Breast epithelium (tissue), 4 donors: ENCODE results near the gene OR8D2. TPM values are rescaled to one million over a fixed set of nuclear protein-coding genes. Genes with fewer than 3 reads are reported as not detected.

Source experiments
- DNase-seq, 2 donors: peaks; one replicate each; pipeline ENCODE4 v3.0.0-alpha.2; 2019; ENCODE audit warnings: low spot score in 2 of 2
- H3K27ac ChIP-seq, 2 donors: fragments of 200-600 bp; sonication (generic) in 1 of 2; one replicate each; pipeline ENCODE4 v1.5.1; 2016 to 2019; ENCODE audit warnings: mild to moderate bottlenecking in 1 of 2
- H3K27me3 ChIP-seq, 2 donors: fragments of 200-600 bp; sonication (generic) in 1 of 2; one replicate each; pipeline versions ENCODE4 v1.5.1 to v1.6.0; 2017 to 2019; ENCODE audit warnings: control low read depth in 1 of 2, mild to moderate bottlenecking in 1 of 2
- H3K36me3 ChIP-seq: fragments of 200-600 bp; one replicate; pipeline ENCODE4 v1.5.1; 2019
- H3K4me1 ChIP-seq, 2 donors: fragments of 200-600 bp; sonication (generic); one replicate each; pipeline ENCODE4 v1.5.1; 2016 to 2019; ENCODE audit warnings: control low read depth in 1 of 2
- H3K4me3 ChIP-seq, 3 donors: fragments of 200-600 bp; sonication (generic); 1 replicate in 2 of 3; 2 replicates in 1 of 3; pipeline ENCODE4 v1.5.1; 2016 to 2019; ENCODE audit warnings: mild to moderate bottlenecking in 3 of 3, moderate library complexity in 2 of 3
- H3K9me3 ChIP-seq, 2 donors: fragments of 200-600 bp; sonication (generic) in 1 of 2; one replicate each; pipeline ENCODE4 v1.5.1; 2016 to 2019; ENCODE audit warnings: control low read depth in 1 of 2
- POLR2A ChIP-seq: fragments of 450-650 bp; IDR thresholded peaks from one replicate; pipeline ENCODE4 v1.6.1; 2016; ENCODE audit warnings: antibody characterized with exemption, mild to moderate bottlenecking, moderate library complexity
- POLR2AphosphoS5 ChIP-seq, 3 donors: sonication (generic); formaldehyde crosslinking; IDR thresholded peaks; one replicate each; pipeline ENCODE4 v1.6.1; 2017; ENCODE audit warnings: antibody characterized with exemption in 3 of 3
- intact Hi-C: fragments of 100-400 bp; cut with DNase I; formaldehyde crosslinking; loops from one replicate; pipeline ENCODE4 v1.15.1; 2023; ENCODE audit warnings: low total_unique reads
- total RNA-seq, 3 donors: library from RNA; depleted of rRNA; stranded (reverse); fragments of >200 nt; gene quantifications; one replicate each; pipeline ENCODE4 v1.1.0, GENCODE V29; 2016
- TF ChIP-seq, protein P1 (sequence below), 3 donors: fragments of 450-650 bp; IDR thresholded peaks; one replicate each; pipeline ENCODE4 v1.5.1; 2016 to 2017; ENCODE audit warnings: antibody characterized with exemption in 3 of 3, mild to moderate bottlenecking in 3 of 3, moderate library complexity in 3 of 3

OR8D2 gene, protein sequence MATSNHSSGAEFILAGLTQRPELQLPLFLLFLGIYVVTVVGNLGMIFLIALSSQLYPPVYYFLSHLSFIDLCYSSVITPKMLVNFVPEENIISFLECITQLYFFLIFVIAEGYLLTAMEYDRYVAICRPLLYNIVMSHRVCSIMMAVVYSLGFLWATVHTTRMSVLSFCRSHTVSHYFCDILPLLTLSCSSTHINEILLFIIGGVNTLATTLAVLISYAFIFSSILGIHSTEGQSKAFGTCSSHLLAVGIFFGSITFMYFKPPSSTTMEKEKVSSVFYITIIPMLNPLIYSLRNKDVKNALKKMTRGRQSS
- not detected for total RNA-seq

DNA sequence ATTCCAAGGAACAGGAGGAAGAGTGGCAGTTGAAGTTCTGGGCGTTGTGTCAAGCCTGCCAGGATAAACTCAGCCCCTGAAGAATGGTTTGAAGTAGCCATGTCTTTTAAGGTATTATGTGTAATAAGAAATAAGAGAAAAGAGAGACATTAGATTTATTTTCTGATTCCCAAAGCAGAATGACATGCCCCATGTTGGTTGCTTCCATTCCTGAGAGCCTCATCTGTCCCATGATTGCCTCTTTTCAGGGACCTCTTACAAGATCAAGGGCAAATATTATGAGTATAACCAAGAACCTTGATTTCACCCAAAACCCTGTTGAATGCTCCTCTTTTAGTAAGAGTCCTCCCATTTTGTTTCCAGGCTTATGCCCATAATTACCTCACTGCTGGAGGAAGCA is at the start of gene OR8D2:
OR8D2 (minus strand) TSS at position 101 of the 400 bp plus-strand sequence; CDS start at position 101, 0 bp downstream.
- no peaks in the 10 kb centered on the region for H3K4me1 ChIP-seq
- no peaks in the 10 kb centered on the region for H3K36me3 ChIP-seq
- no peak within 1 kb of the TSS for H3K4me3 ChIP-seq
- H3K27ac ChIP-seq, result no peak within 1 kb of the TSS
- H3K9me3 ChIP-seq, result no peaks in the 10 kb centered on the region
- DNase-seq, result no peak
- TF ChIP-seq, protein P1, sequence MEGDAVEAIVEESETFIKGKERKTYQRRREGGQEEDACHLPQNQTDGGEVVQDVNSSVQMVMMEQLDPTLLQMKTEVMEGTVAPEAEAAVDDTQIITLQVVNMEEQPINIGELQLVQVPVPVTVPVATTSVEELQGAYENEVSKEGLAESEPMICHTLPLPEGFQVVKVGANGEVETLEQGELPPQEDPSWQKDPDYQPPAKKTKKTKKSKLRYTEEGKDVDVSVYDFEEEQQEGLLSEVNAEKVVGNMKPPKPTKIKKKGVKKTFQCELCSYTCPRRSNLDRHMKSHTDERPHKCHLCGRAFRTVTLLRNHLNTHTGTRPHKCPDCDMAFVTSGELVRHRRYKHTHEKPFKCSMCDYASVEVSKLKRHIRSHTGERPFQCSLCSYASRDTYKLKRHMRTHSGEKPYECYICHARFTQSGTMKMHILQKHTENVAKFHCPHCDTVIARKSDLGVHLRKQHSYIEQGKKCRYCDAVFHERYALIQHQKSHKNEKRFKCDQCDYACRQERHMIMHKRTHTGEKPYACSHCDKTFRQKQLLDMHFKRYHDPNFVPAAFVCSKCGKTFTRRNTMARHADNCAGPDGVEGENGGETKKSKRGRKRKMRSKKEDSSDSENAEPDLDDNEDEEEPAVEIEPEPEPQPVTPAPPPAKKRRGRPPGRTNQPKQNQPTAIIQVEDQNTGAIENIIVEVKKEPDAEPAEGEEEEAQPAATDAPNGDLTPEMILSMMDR (IDR thresholded peaks at IDR 0.05), result no peak
- TF ChIP-seq POLR2A (no peak), POLR2AphosphoS5 (IDR thresholded peaks at IDR 0.05) (no peak)
- intact Hi-C loops, result no loop called here
- H3K27me3 ChIP-seq, result no peaks in the 10 kb centered on the region

DNA sequence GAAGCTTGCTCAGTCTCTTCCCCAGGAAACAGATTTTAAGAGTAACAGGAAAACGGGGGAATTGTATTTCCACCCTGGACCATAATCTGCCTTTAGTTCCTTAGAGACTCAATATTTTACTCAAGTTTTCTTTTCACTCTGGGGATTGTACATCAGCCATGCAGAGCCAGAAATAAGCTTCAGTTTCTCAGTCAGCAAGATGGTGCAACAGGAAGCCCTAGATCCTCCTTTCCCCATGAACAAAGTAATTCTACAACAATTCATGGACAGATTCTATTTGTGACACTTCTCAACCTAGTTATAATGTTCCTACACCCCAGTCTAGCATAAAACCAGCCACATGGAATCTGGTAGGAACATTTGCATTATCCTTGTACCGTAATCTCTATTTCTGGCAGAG is 39.6 kb upstream of the OR8D2 start:
- TF ChIP-seq, protein P1 (IDR thresholded peaks at IDR 0.05), result no peak
- TF ChIP-seq POLR2A (no peak), POLR2AphosphoS5 (IDR thresholded peaks at IDR 0.05) (no peak)
- Histone ChIP-seq H3K9me3 (no peaks in the 10 kb centered on the region), H3K36me3 (no peaks in the 10 kb centered on the region), H3K4me1 (no peaks in the 10 kb centered on the region), H3K27me3 (no peaks in the 10 kb centered on the region), H3K27ac (no peak overlapping the region), H3K4me3 (no peak overlapping the region)
- intact Hi-C loops, result no loop called here
- no peak for DNase-seq

DNA sequence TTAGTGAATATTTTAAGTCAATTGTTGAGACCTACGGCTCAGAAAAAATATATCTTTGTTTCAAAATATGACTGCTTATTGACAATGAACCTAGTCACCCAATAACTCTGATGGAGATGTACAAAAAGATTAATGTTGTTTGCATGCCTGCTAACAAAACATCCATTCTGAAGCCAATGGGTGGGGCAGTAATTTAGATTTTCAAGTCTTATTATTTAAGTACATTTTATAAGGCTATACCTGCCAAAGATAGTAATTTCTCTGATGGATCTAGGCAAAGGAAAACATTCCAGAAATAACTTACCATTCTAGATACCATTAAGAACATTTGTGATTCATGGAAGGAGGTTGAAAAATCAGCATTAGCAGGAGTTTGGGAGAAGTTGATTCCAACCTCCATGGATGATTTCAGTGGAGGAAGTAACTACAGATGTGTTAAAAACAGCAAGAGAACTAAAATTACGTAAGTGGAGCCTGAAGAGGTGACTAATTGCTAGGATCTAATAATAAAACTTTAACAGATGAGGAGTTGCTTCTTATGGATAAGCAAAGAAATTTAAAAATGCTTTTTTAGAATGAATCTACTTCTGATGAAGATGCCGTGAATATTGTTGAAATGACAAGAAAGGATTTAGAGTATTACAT is 26.4 kb upstream of the OR8D2 start:
- TF ChIP-seq POLR2A (no peak), POLR2AphosphoS5 (IDR thresholded peaks at IDR 0.05) (no peak)
- TF ChIP-seq, protein P1 (IDR thresholded peaks at IDR 0.05), result no peak
- Histone ChIP-seq H3K27ac (no peak overlapping the region), H3K9me3 (peaks cover 0 to 11% of the 10 kb centered on the region in 2 donors), H3K4me3 (no peak overlapping the region), H3K36me3 (no peaks in the 10 kb centered on the region), H3K4me1 (no peaks in the 10 kb centered on the region), H3K27me3 (no peaks in the 10 kb centered on the region)
- DNase-seq, result no peak
- intact Hi-C loops, result no loop called here

DNA sequence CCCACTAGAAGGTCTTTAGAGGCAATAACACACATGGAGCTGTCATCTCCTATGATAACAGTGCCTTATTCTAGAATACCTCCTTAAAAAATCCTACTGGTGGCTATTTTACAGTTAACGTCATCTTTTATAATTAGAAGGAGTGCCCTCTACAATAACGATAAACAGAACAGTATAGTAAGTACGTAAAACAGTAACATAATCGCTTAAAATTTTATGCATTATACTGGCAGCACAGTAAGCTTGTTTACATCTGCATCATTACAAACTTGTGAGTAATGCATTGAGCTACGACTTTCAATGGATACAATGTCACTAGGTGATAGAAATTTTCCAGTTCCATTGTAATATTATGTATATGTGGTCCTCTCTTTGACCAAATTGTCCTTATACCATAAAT is 24.3 kb upstream of the OR8D2 start:
- Histone ChIP-seq H3K4me3 (no peak overlapping the region), H3K4me1 (no peaks in the 10 kb centered on the region), H3K27ac (no peak overlapping the region), H3K27me3 (no peaks in the 10 kb centered on the region), H3K36me3 (no peaks in the 10 kb centered on the region), H3K9me3 (peaks cover 0 to 5% of the 10 kb centered on the region in 2 donors)
- no peak for DNase-seq
- intact Hi-C loops, result no loop called here
- TF ChIP-seq, protein P1 (IDR thresholded peaks at IDR 0.05), result no peak
- TF ChIP-seq POLR2A, result no peak
- TF ChIP-seq POLR2AphosphoS5 (IDR thresholded peaks at IDR 0.05), result no peak

DNA sequence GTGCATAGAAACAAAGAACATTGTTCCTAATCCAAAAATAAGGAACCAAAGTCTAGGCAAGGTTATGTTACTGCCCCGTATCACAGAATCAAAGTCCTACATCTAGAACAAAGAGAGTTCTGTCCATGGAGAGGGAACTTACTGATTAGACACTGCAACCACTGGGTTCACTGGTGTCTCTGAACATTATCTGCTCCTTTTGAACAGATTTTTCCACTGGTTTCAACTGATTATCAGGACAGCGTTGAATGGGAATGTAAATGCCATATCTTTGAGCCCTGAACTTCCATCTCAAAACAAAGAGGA is 20.1 kb upstream of the OR8D2 start:
- intact Hi-C loops, result no loop called here
- Histone ChIP-seq H3K4me3 (no peak overlapping the region), H3K9me3 (no peaks in the 10 kb centered on the region), H3K36me3 (no peaks in the 10 kb centered on the region), H3K4me1 (no peaks in the 10 kb centered on the region), H3K27ac (no peak overlapping the region), H3K27me3 (no peaks in the 10 kb centered on the region)
- no peak for DNase-seq
- TF ChIP-seq, protein P1 (IDR thresholded peaks at IDR 0.05), result no peak
- TF ChIP-seq POLR2A, result no peak
- no peak for TF ChIP-seq POLR2AphosphoS5 (IDR thresholded peaks at IDR 0.05)
